Endothelial cell of umbilical vein (primary cell): Measurements from ENCODE around the gene SEMA4G.

ENCODE experiments used
- EZH2 ChIP-seq: IDR thresholded peaks from 2 replicates; pipeline ENCODE4 v1.6.1; 2012; ENCODE audit warnings: borderline replicate concordance, low read depth, mild to moderate bottlenecking, moderate library complexity, low read length, inconsistent platforms; ENCODE audit not compliant: severe bottlenecking
- POLR2A ChIP-seq: IDR thresholded peaks from 2 replicates; pipeline ENCODE4 v1.6.1; 2012; ENCODE audit warnings: low read depth, mild to moderate bottlenecking, control low read depth, low read length
- TF ChIP-seq, protein P1 (sequence below), 2 donors: IDR thresholded peaks; 1 replicate in 1 of 2; 2 replicates in 1 of 2; pipeline ENCODE4 v1.5.1; 2011; ENCODE audit warnings: low read length in 2 of 2, mild to moderate bottlenecking in 2 of 2, moderate library complexity in 2 of 2, control low read depth in 1 of 2, inconsistent platforms in 1 of 2, low read depth in 1 of 2; ENCODE audit not compliant: insufficient read depth in 1 of 2; ENCODE audit errors: extremely low read depth in 1 of 2

DNA sequence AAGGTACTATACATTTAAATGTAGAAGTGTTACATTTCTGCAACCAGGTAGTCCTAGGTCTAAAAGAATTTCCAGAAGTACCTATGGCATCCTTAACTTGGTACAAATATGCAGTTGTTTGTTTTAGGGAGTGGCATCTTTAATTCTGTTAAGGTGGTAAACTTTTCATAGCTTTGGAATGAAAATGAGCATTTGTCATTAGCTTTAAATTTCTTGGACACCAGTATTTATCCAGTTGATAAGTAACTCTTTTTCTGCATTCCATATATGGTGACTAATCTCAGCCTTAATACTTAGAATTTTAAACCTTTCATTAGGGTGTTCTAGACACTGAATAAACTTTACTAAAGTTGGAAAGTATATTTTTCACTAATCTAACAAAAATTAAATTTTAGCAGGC is 45.7 kb upstream of the SEMA4G start:
- TF ChIP-seq, protein P1, sequence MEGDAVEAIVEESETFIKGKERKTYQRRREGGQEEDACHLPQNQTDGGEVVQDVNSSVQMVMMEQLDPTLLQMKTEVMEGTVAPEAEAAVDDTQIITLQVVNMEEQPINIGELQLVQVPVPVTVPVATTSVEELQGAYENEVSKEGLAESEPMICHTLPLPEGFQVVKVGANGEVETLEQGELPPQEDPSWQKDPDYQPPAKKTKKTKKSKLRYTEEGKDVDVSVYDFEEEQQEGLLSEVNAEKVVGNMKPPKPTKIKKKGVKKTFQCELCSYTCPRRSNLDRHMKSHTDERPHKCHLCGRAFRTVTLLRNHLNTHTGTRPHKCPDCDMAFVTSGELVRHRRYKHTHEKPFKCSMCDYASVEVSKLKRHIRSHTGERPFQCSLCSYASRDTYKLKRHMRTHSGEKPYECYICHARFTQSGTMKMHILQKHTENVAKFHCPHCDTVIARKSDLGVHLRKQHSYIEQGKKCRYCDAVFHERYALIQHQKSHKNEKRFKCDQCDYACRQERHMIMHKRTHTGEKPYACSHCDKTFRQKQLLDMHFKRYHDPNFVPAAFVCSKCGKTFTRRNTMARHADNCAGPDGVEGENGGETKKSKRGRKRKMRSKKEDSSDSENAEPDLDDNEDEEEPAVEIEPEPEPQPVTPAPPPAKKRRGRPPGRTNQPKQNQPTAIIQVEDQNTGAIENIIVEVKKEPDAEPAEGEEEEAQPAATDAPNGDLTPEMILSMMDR (IDR thresholded peaks at IDR 0.05; ENCODE audit: extremely low read depth in 1 of 2, insufficient read depth in 1 of 2, low read depth in 1 of 2, low read length in 2 of 2), result no peak
- TF ChIP-seq EZH2 (no peak), POLR2A (no peak)
